Fibroblast of lung (primary cell): Measurements from ENCODE around the gene TIMP2.

Experiments
- EZH2 ChIP-seq: IDR thresholded peaks from 2 replicates; pipeline ENCODE4 v1.5.1; 2012; ENCODE audit warnings: low read length, control low read depth, mild to moderate bottlenecking; ENCODE audit errors: missing control alignments
- TF ChIP-seq, protein P1 (sequence below), 2 donors: IDR thresholded peaks in 1 of 2; conservative IDR thresholded peaks in 1 of 2; 1 replicate in 1 of 2; 2 replicates in 1 of 2; pipeline ENCODE4 v1.5.1; 2011 to 2012; ENCODE audit warnings: low read length in 2 of 2, control low read depth in 1 of 2, inconsistent platforms in 1 of 2, low read depth in 1 of 2, mild to moderate bottlenecking in 1 of 2

DNA sequence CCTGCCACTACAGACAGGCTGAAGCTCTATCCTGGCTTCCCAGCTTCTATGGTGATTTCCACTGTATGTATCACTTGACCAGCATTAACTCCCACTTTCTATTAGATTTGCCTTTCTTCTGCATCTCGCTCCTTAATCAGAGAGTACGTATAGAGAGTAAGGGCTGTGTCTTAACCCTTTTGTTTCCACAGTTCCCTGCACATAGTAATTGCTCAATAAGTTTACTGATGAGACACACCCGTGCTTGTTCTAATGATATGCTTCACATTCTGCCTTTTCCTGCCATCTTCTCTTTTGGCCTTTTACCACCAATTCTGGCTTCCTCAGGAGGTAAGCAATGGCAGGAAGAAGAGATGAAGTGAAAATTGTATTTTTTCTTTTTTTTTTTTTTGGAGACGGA, 64.0 kb downstream of the TIMP2 start:
- TF ChIP-seq, protein P1, sequence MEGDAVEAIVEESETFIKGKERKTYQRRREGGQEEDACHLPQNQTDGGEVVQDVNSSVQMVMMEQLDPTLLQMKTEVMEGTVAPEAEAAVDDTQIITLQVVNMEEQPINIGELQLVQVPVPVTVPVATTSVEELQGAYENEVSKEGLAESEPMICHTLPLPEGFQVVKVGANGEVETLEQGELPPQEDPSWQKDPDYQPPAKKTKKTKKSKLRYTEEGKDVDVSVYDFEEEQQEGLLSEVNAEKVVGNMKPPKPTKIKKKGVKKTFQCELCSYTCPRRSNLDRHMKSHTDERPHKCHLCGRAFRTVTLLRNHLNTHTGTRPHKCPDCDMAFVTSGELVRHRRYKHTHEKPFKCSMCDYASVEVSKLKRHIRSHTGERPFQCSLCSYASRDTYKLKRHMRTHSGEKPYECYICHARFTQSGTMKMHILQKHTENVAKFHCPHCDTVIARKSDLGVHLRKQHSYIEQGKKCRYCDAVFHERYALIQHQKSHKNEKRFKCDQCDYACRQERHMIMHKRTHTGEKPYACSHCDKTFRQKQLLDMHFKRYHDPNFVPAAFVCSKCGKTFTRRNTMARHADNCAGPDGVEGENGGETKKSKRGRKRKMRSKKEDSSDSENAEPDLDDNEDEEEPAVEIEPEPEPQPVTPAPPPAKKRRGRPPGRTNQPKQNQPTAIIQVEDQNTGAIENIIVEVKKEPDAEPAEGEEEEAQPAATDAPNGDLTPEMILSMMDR (conservative IDR thresholded peaks at IDR 0.05 in 1 of 2, IDR thresholded peaks at IDR 0.05 in 1 of 2; ENCODE audit: low read depth in 1 of 2, low read length in 2 of 2): no peak
- no peak for TF ChIP-seq EZH2
